Measurements from ENCODE around the gene KCNK4.

DNA sequence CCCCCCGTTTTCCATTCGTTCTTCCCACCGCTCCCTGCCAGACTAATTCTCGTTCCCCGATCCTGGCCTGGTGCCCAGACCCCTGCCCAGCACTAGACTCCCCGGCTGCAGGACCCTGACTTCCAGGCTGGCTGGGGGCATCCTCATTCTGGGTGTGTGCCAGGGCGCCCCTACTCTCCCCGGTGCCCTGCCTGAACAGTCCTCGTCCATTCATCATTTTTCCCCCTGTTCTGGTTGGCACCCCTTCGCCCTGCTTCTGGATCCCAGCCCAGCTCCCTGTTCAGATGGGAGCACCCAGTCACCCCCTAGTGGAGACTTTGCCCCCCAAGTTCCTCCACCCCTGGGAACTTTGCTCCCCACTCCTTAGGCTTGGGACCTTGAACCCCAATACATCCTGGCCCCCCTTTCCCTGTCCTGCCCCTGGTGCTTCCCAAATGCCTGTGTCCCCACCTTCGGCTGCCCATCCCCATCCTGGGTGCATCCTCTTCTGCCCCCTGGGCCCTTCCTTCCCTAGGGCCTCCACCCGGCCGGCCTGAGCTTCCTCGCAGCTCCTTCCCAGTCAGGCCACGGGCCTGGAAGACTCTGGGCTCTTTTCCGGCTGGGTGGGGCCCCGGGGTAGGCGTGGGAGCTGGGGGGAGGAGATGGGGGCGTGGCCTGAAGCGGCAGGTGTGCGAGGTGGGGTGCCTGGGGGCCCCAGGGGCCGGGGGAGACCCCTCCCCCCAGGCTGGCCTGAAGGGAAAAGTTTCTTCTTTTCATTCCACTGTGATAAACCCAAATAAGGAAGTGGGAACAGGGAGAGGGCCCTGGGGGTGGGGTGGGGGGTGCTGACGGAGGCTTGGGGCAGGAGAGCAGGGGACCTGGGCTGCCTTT is 38.9 kb upstream of the KCNK4 start:
- TF ChIP-seq SP1 (IDR thresholded peaks at IDR 0.05) (no peak), CTCF (IDR thresholded peaks at IDR 0.05; ENCODE audit: low read depth, low read length, missing input control) (no peak), RAD21 (IDR thresholded peaks at IDR 0.05) (no peak), GABPA (IDR thresholded peaks at IDR 0.05 in 1 of 2, conservative IDR thresholded peaks at IDR 0.05 in 1 of 2) (no peak), TAF1 (conservative IDR thresholded peaks at IDR 0.05) (no peak), REST (IDR thresholded peaks at IDR 0.05) (no peak), ATF3 (IDR thresholded peaks at IDR 0.05) (no peak)
- TF ChIP-seq, protein P1, sequence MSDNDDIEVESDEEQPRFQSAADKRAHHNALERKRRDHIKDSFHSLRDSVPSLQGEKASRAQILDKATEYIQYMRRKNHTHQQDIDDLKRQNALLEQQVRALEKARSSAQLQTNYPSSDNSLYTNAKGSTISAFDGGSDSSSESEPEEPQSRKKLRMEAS (IDR thresholded peaks at IDR 0.05) = no peak

Measured in liver (tissue), 3 donors.